Trophoblast cell (in vitro differentiated cells and primary cell): ENCODE measurements around the gene AFF2.

Experiments
- DNase-seq, 2 donors: peaks; one replicate each; pipeline ENCODE4 v3.0.0-alpha.2; 2016
- H2AFZ ChIP-seq: 2 replicates; pipeline ENCODE4 v1.6.1; 2013; ENCODE audit warnings: low read length, moderate library complexity, mild to moderate bottlenecking; ENCODE audit not compliant: insufficient read depth, poor library complexity
- H2AK5ac ChIP-seq: 2 replicates; pipeline ENCODE4 v1.6.1; 2013; ENCODE audit warnings: mild to moderate bottlenecking, low read length
- H2BK120ac ChIP-seq: 2 replicates; pipeline ENCODE4 v1.6.1; 2013; ENCODE audit warnings: low read length, mild to moderate bottlenecking, moderate library complexity; ENCODE audit not compliant: insufficient read depth, poor library complexity
- H2BK12ac ChIP-seq: 2 replicates; pipeline ENCODE4 v1.6.1; 2013; ENCODE audit warnings: mild to moderate bottlenecking, low read length, moderate library complexity
- H2BK5ac ChIP-seq: 2 replicates; pipeline ENCODE4 v1.6.1; 2013; ENCODE audit warnings: low read length, low read depth, moderate library complexity, mild to moderate bottlenecking; ENCODE audit not compliant: poor library complexity
- H3K14ac ChIP-seq: 2 replicates; pipeline ENCODE4 v1.6.1; 2013; ENCODE audit warnings: mild to moderate bottlenecking, low read length
- H3K18ac ChIP-seq: 2 replicates; pipeline ENCODE4 v1.6.1; 2013; ENCODE audit warnings: mild to moderate bottlenecking, low read length
- H3K23ac ChIP-seq: 2 replicates; pipeline ENCODE4 v1.6.1; 2013; ENCODE audit warnings: low read length
- H3K27ac ChIP-seq: 2 replicates; pipeline ENCODE4 v1.5.1; 2013; ENCODE audit warnings: low read depth, mild to moderate bottlenecking, inconsistent platforms, low read length, moderate library complexity
- H3K27me3 ChIP-seq: 2 replicates; pipeline ENCODE4 v1.6.1; 2013; ENCODE audit warnings: inconsistent platforms, mild to moderate bottlenecking, low read length, moderate library complexity; ENCODE audit not compliant: insufficient read depth
- H3K36me3 ChIP-seq, 2 experiments: 1 replicate in 1 of 2; 2 replicates in 1 of 2; pipeline ENCODE4 v1.6.1; 2013; ENCODE audit warnings: low read length in 2 of 2, mild to moderate bottlenecking in 2 of 2, moderate library complexity in 1 of 2; ENCODE audit not compliant: insufficient read depth in 2 of 2, control insufficient read depth in 1 of 2
- H3K4ac ChIP-seq: 2 replicates; pipeline ENCODE4 v1.6.1; 2013; ENCODE audit warnings: low read depth, mild to moderate bottlenecking, low read length, moderate library complexity
- H3K4me1 ChIP-seq, 2 experiments: 1 replicate in 1 of 2; 2 replicates in 1 of 2; pipeline ENCODE4 v1.6.1; 2013; ENCODE audit warnings: low read length in 2 of 2, mild to moderate bottlenecking in 2 of 2, moderate library complexity in 1 of 2; ENCODE audit not compliant: insufficient read depth in 2 of 2, control insufficient read depth in 1 of 2
- H3K4me2 ChIP-seq: 2 replicates; pipeline ENCODE4 v1.6.1; 2013; ENCODE audit warnings: inconsistent platforms, mild to moderate bottlenecking, low read length, moderate library complexity
- H3K4me3 ChIP-seq: 2 replicates; pipeline ENCODE4 v1.5.1; 2013; ENCODE audit warnings: mild to moderate bottlenecking, low read depth, low read length, inconsistent platforms
- H3K79me1 ChIP-seq: one replicate; pipeline ENCODE4 v1.6.1; 2013; ENCODE audit warnings: low read length
- H3K79me2 ChIP-seq: 2 replicates; pipeline ENCODE4 v1.6.1; 2013; ENCODE audit warnings: low read length, mild to moderate bottlenecking; ENCODE audit not compliant: control insufficient read depth, insufficient read depth, poor library complexity
- H3K9ac ChIP-seq: 2 replicates; pipeline ENCODE4 v1.6.1; 2013; ENCODE audit warnings: mild to moderate bottlenecking, low read length
- H3K9me3 ChIP-seq: 2 replicates; pipeline ENCODE4 v1.6.1; 2013; ENCODE audit warnings: low read depth, mild to moderate bottlenecking, control low read depth, inconsistent platforms, low read length; ENCODE audit not compliant: insufficient read depth
- H4K12ac ChIP-seq: 2 replicates; pipeline ENCODE4 v1.6.1; 2013; ENCODE audit warnings: low read depth, mild to moderate bottlenecking, low read length, moderate library complexity
- H4K8ac ChIP-seq: 2 replicates; pipeline ENCODE4 v1.6.1; 2013; ENCODE audit warnings: low read depth, mild to moderate bottlenecking, low read length, moderate library complexity
- H4K91ac ChIP-seq: one replicate; pipeline ENCODE4 v1.6.1; 2013; ENCODE audit warnings: low read depth, mild to moderate bottlenecking, low read length, moderate library complexity
- WGBS: extraction: QIAGEN DNeasy Blood & Tissue Kit; methylation state at CpG from one replicate; pipeline ENCODE4 v1.1.7; 2013; ENCODE audit warnings: missing lambda C conversion rate; ENCODE audit not compliant: insufficient read length, insufficient coverage; ENCODE audit errors: extremely low coverage; 5-methylcytosine and 5-hydroxymethylcytosine counted together

Gene AFF2

GRCh38 chrX:148938348-148938747, 437.9 kb downstream of the AFF2 start:
- H3K4me2 ChIP-seq: no peak overlapping the region
- H2AK5ac ChIP-seq: no peak overlapping the region
- H3K9ac ChIP-seq: no peak overlapping the region
- H3K27me3 ChIP-seq: no peaks in the 10 kb centered on the region
- no peak overlapping the region for H2BK120ac ChIP-seq
- H2AFZ ChIP-seq: no peak overlapping the region
- H3K79me2 ChIP-seq: no peaks in the 10 kb centered on the region
- H3K27ac ChIP-seq: no peak overlapping the region
- no peaks in the 10 kb centered on the region for H3K9me3 ChIP-seq
- H3K4ac ChIP-seq: no peak overlapping the region
- no peak overlapping the region for H3K23ac ChIP-seq
- no peaks in the 10 kb centered on the region for H3K36me3 ChIP-seq
- no peak overlapping the region for H4K8ac ChIP-seq
- H2BK12ac ChIP-seq: no peak overlapping the region
- H4K12ac ChIP-seq: no peak overlapping the region
- WGBS: no CpG with 5 or more reads among the region's 4 CpGs
- DNase-seq: no peak
- H4K91ac ChIP-seq: no peak overlapping the region
- no peaks in the 10 kb centered on the region for H3K79me1 ChIP-seq
- H3K4me3 ChIP-seq: no peak overlapping the region
- H3K4me1 ChIP-seq: no peaks in the 10 kb centered on the region
- H2BK5ac ChIP-seq: no peak overlapping the region
- H3K14ac ChIP-seq: no peak overlapping the region
- no peak overlapping the region for H3K18ac ChIP-seq

GRCh38 chrX:148940411-148940996, 440.1 kb downstream of the AFF2 start:
- no peaks in the 10 kb centered on the region for H3K79me2 ChIP-seq
- H2AK5ac ChIP-seq: no peak overlapping the region
- H3K27ac ChIP-seq: no peak overlapping the region
- no peak overlapping the region for H4K12ac ChIP-seq
- no peak overlapping the region for H3K4ac ChIP-seq
- H3K36me3 ChIP-seq: no peaks in the 10 kb centered on the region
- H4K8ac ChIP-seq: no peak overlapping the region
- H3K9me3 ChIP-seq: no peaks in the 10 kb centered on the region
- H2BK5ac ChIP-seq: no peak overlapping the region
- H3K4me2 ChIP-seq: no peak overlapping the region
- no peak overlapping the region for H2BK120ac ChIP-seq
- no peak overlapping the region for H3K23ac ChIP-seq
- no peak overlapping the region for H3K14ac ChIP-seq
- no peak overlapping the region for H4K91ac ChIP-seq
- no peak for DNase-seq
- no peaks in the 10 kb centered on the region for H3K79me1 ChIP-seq
- no peak overlapping the region for H3K9ac ChIP-seq
- H3K4me3 ChIP-seq: no peak overlapping the region
- no peaks in the 10 kb centered on the region for H3K27me3 ChIP-seq
- H2BK12ac ChIP-seq: no peak overlapping the region
- WGBS: no CpG with 5 or more reads among the region's 1 CpG
- H2AFZ ChIP-seq: no peak overlapping the region
- no peaks in the 10 kb centered on the region for H3K4me1 ChIP-seq
- H3K18ac ChIP-seq: no peak overlapping the region

GRCh38 chrX:148942754-148943153, 442.3 kb downstream of the AFF2 start:
- Histone ChIP-seq H3K9me3 (no peaks in the 10 kb centered on the region), H3K9ac (no peak overlapping the region), H3K14ac (no peak overlapping the region), H4K8ac (no peak overlapping the region), H3K79me1 (no peaks in the 10 kb centered on the region), H3K4me2 (no peak overlapping the region), H3K23ac (no peak overlapping the region), H3K27me3 (no peaks in the 10 kb centered on the region), H3K4ac (no peak overlapping the region), H2AFZ (no peak overlapping the region), H3K27ac (no peak overlapping the region), H4K12ac (no peak overlapping the region), H3K4me1 (no peaks in the 10 kb centered on the region), H3K36me3 (no peaks in the 10 kb centered on the region), H3K4me3 (no peak overlapping the region), H3K18ac (no peak overlapping the region), H2BK5ac (no peak overlapping the region), H3K79me2 (no peaks in the 10 kb centered on the region), H2BK12ac (no peak overlapping the region), H2AK5ac (no peak overlapping the region), H2BK120ac (no peak overlapping the region), H4K91ac (no peak overlapping the region)
- no CpG with 5 or more reads among the region's 5 CpGs for WGBS
- DNase-seq: no peak

GRCh38 chrX:148947399-148947975, 447.1 kb downstream of the AFF2 start:
- no peaks in the 10 kb centered on the region for H3K27me3 ChIP-seq
- no peak overlapping the region for H2BK120ac ChIP-seq
- H3K79me1 ChIP-seq: no peaks in the 10 kb centered on the region
- no peaks in the 10 kb centered on the region for H3K36me3 ChIP-seq
- H4K91ac ChIP-seq: no peak overlapping the region
- no peak overlapping the region for H4K8ac ChIP-seq
- no peak overlapping the region for H3K4me2 ChIP-seq
- no peak overlapping the region for H3K18ac ChIP-seq
- H2BK5ac ChIP-seq: no peak overlapping the region
- H3K27ac ChIP-seq: no peak overlapping the region
- H3K4me1 ChIP-seq: no peaks in the 10 kb centered on the region
- no peaks in the 10 kb centered on the region for H3K79me2 ChIP-seq
- no peak overlapping the region for H4K12ac ChIP-seq
- H3K14ac ChIP-seq: no peak overlapping the region
- no peaks in the 10 kb centered on the region for H3K9me3 ChIP-seq
- no CpG with 5 or more reads among the region's 3 CpGs for WGBS
- DNase-seq: no peak
- no peak overlapping the region for H3K4ac ChIP-seq
- no peak overlapping the region for H3K9ac ChIP-seq
- no peak overlapping the region for H2BK12ac ChIP-seq
- no peak overlapping the region for H2AK5ac ChIP-seq
- no peak overlapping the region for H2AFZ ChIP-seq
- H3K4me3 ChIP-seq: no peak overlapping the region
- H3K23ac ChIP-seq: no peak overlapping the region
